Adrenal gland (tissue), 5 donors: Measurements from ENCODE around the gene KCTD3.

Experiments used
- CTCF ChIP-seq, 6 experiments: fragments of 450-650 bp in 4 of 6; fragments of 200-600 bp in 2 of 6; sonication (generic) in 1 of 6; IDR thresholded peaks; 1 replicate in 5 of 6; 2 replicates in 1 of 6; pipeline versions ENCODE4 v1.5.1 to v1.8.0; 2016 to 2021; ENCODE audit warnings: antibody characterized with exemption in 6 of 6, mild to moderate bottlenecking in 2 of 6, moderate library complexity in 1 of 6
- POLR2A ChIP-seq, 2 donors: fragments of 450-650 bp; IDR thresholded peaks; one replicate each; pipeline ENCODE4 v1.6.1; 2017; ENCODE audit warnings: antibody characterized with exemption in 2 of 2, mild to moderate bottlenecking in 2 of 2, moderate library complexity in 1 of 2
- donor health status: DM: no; HTN: no; CAD: no.

GRCh38 chr1:215583185-215583749 is 16.2 kb downstream of the KCTD3 start:
- TF ChIP-seq CTCF (IDR thresholded peaks at IDR 0.05) (no peak), POLR2A (IDR thresholded peaks at IDR 0.05) (no peak)
